Prostate gland (tissue), 2 donors: ENCODE results near the gene ADGRL3.

ENCODE experiments used
- CTCF ChIP-seq, 4 experiments: fragments of 200-600 bp in 2 of 4; fragments of 450-650 bp in 2 of 4; sonication (generic) in 2 of 4; IDR thresholded peaks; 1 replicate in 3 of 4; 2 replicates in 1 of 4; pipeline ENCODE4 v1.5.1; 2016 to 2019; ENCODE audit warnings: antibody characterized with exemption in 4 of 4, mild to moderate bottlenecking in 2 of 4, moderate library complexity in 2 of 4
- POLR2A ChIP-seq: fragments of 450-650 bp; IDR thresholded peaks from one replicate; pipeline ENCODE4 v1.6.1; 2016; ENCODE audit warnings: antibody characterized with exemption, mild to moderate bottlenecking
- POLR2AphosphoS5 ChIP-seq: sonication (generic); formaldehyde crosslinking; IDR thresholded peaks from one replicate; pipeline ENCODE4 v1.6.1; 2017; ENCODE audit warnings: antibody characterized with exemption

GRCh38 chr4:61522312-61522711, 322.2 kb downstream of the ADGRL3 start:
- TF ChIP-seq CTCF (IDR thresholded peaks at IDR 0.05) (no peak), POLR2AphosphoS5 (no peak), POLR2A (no peak)
